Body of pancreas (tissue), 4 donors: Measurements from ENCODE around the gene PLAU.

Source experiments
- POLR2A ChIP-seq, 3 donors: fragments of 450-650 bp; IDR thresholded peaks; one replicate each; pipeline ENCODE4 v1.6.1; 2016; ENCODE audit warnings: antibody characterized with exemption in 3 of 3, mild to moderate bottlenecking in 2 of 3
- TF ChIP-seq, protein P1 (sequence below), 7 experiments: fragments of 450-650 bp in 4 of 7; fragments of 200-600 bp in 3 of 7; sonication (generic) in 3 of 7; IDR thresholded peaks; one replicate each; pipeline ENCODE4 v1.5.1; 2016 to 2019; ENCODE audit warnings: antibody characterized with exemption in 7 of 7

- TF ChIP-seq, protein P1, sequence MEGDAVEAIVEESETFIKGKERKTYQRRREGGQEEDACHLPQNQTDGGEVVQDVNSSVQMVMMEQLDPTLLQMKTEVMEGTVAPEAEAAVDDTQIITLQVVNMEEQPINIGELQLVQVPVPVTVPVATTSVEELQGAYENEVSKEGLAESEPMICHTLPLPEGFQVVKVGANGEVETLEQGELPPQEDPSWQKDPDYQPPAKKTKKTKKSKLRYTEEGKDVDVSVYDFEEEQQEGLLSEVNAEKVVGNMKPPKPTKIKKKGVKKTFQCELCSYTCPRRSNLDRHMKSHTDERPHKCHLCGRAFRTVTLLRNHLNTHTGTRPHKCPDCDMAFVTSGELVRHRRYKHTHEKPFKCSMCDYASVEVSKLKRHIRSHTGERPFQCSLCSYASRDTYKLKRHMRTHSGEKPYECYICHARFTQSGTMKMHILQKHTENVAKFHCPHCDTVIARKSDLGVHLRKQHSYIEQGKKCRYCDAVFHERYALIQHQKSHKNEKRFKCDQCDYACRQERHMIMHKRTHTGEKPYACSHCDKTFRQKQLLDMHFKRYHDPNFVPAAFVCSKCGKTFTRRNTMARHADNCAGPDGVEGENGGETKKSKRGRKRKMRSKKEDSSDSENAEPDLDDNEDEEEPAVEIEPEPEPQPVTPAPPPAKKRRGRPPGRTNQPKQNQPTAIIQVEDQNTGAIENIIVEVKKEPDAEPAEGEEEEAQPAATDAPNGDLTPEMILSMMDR (IDR thresholded peaks at IDR 0.05) = no peak
- no peak for TF ChIP-seq POLR2A (IDR thresholded peaks at IDR 0.05)
Observed at GRCh38 chr10:73932620-73933112, 21.7 kb downstream of the PLAU start.
